C4-2B (cell line): ENCODE data around the gene ERLEC1.

ENCODE experiments used
- H3K27ac ChIP-seq: fragments of 450-650 bp; 2 replicates; pipeline ENCODE4 v1.5.1; 2017
- CTCF ChIP-seq: fragments of 450-650 bp; conservative IDR thresholded peaks from 2 replicates; pipeline ENCODE4 v1.5.1; 2017; ENCODE audit warnings: mild to moderate bottlenecking
- ZFX ChIP-seq: fragments of 450-650 bp; IDR thresholded peaks from 2 replicates; pipeline ENCODE4 v1.6.1; 2017

ERLEC1 gene

DNA sequence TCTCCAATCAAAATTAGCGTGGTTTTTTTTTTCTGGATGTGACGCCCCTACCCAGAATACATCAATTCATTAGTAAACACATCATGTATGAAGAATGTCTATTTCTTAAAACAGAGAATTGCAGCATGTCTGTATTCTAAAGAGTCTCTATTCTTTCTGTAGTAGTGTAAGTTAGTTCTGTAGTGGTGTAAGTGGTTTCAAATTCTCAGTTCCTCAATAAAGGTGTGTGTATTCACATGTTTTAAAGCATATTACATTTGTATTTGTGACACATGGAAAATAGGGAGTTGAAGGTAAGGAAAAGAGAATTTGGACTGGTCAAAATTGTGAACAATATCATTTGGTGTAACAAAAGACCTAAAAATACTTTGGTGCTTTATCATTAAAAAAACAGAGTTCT, 80.9 kb downstream of the ERLEC1 start:
- no peak for TF ChIP-seq CTCF
- TF ChIP-seq ZFX: no peak
- H3K27ac ChIP-seq: no peak overlapping the region
